Stimulated activated CD4-positive, alpha-beta T cell treated with anti-CD3 and anti-CD28 coated beads, Interleukin-4, amount 100 ng/mL, for 1 hour (primary cell): ENCODE measurements around the gene CTAGE4.
A peak's percentile ranks its signal among the peaks of the same experiment; 100 is the strongest.
"Not testable (repeated sequence)": the region's sequence is repeated elsewhere in the genome, so short reads cannot be mapped to it uniquely, and the experiment has no call there.

Experiments
- DNase-seq: peaks from one replicate; pipeline ENCODE4 v3.0.0-alpha.2; 2020

Gene CTAGE4

GRCh38 chr7:144183166-144183565 is at the start of gene CTAGE4:
Gene CTAGE4, plus strand, starts transcription at chr7:144183466. Its CDS starts 38 bp downstream, at chr7:144183504.
- not testable (repeated sequence) for DNase-seq

- DNase-seq = no peak
These were observed 49.1 kb upstream of the CTAGE4 start for GRCh38 chr7:144134116-144134515.

- no peak for DNase-seq
These were observed 45.8 kb upstream of the CTAGE4 start for GRCh38 chr7:144137501-144137900.

GRCh38 chr7:144142187-144142586 is 41.1 kb upstream of the CTAGE4 start:
- DNase-seq = no peak

GRCh38 chr7:144144426-144144825 is 38.8 kb upstream of the CTAGE4 start:
- no peak for DNase-seq

- no peak for DNase-seq
These were observed 34.9 kb upstream of the CTAGE4 start for GRCh38 chr7:144148224-144148827.

- DNase-seq = no peak
These were observed 24.4 kb upstream of the CTAGE4 start for GRCh38 chr7:144158861-144159260.

GRCh38 chr7:144164784-144165183 is 18.5 kb upstream of the CTAGE4 start:
- no peak for DNase-seq

- not testable (repeated sequence) for DNase-seq
These were observed 11.5 kb upstream of the CTAGE4 start for GRCh38 chr7:144171594-144172350.

- no peak for DNase-seq
These were observed 8.7 kb upstream of the CTAGE4 start for GRCh38 chr7:144174613-144175012.

- peak; percentile 3 for DNase-seq
These were observed 4.7 kb upstream of the CTAGE4 start for GRCh38 chr7:144178380-144179164.

- DNase-seq = not testable (repeated sequence)
These were observed 4.1 kb upstream of the CTAGE4 start for GRCh38 chr7:144179165-144179479.

GRCh38 chr7:144187848-144188247 is 4.6 kb downstream of the CTAGE4 start:
- DNase-seq = not testable (repeated sequence)

GRCh38 chr7:144188578-144189171 is 5.4 kb downstream of the CTAGE4 start:
- DNase-seq = not testable (repeated sequence)

GRCh38 chr7:144193782-144194181 is 10.5 kb downstream of the CTAGE4 start:
- not testable (repeated sequence) for DNase-seq

GRCh38 chr7:144194453-144194852 is 11.2 kb downstream of the CTAGE4 start:
- DNase-seq = not testable (repeated sequence)

GRCh38 chr7:144195212-144195872 is 12.1 kb downstream of the CTAGE4 start, which contains the start of gene ARHGEF35:
Gene ARHGEF35, minus strand, starts transcription at chr7:144195833. Its CDS starts 7,450 bp downstream, at chr7:144188383.
- DNase-seq = peak; percentile 3

GRCh38 chr7:144198934-144199333 is 15.7 kb downstream of the CTAGE4 start:
- not testable (repeated sequence) for DNase-seq

GRCh38 chr7:144201978-144202377 is 18.7 kb downstream of the CTAGE4 start:
- DNase-seq = not testable (repeated sequence)

- not testable (repeated sequence) for DNase-seq
These were observed 19.8 kb downstream of the CTAGE4 start for GRCh38 chr7:144203086-144203485.

GRCh38 chr7:144205306-144205705 is 22.0 kb downstream of the CTAGE4 start:
- DNase-seq = not testable (repeated sequence)

GRCh38 chr7:144217200-144217599 is 33.9 kb downstream of the CTAGE4 start:
- not testable (repeated sequence) for DNase-seq
